HepG2 (cell line): Measurements from ENCODE around the gene AFF2. TPM values are rescaled to one million over a fixed set of nuclear protein-coding genes. Genes with fewer than 3 reads are reported as not detected.

Experiments
- ATAC-seq: fragments of 200-7000 bp; cut with Tn5 transposase; 3 replicates; pipeline ENCODE4 v1.9.1; 2020; ENCODE audit warnings: mild to moderate bottlenecking, moderate library complexity
- BruUV-seq: library from RNA; stranded (reverse); fragments of 400-500 nt; replicated peaks from 2 replicates; lab custom pipeline; 2021; lab: Mats Ljungman, UMichigan
- CTCF ChIA-PET: fragments of 300-600 bp; formaldehyde crosslinking; extraction: SDS; loops from one replicate; lab custom pipeline; 2021; ENCODE audit warnings: low total read pairs, inconsistent platforms, low intra/inter-chr PET ratio; lab: Yijun Ruan, JAX
- POLR2A ChIA-PET: fragments of 350-600 bp; sonication (Branson Sonifier 250); formaldehyde crosslinking; loops from one replicate; lab custom pipeline; 2020; ENCODE audit warnings: antibody characterized with exemption, inconsistent platforms; lab: Yijun Ruan, JAX
- DNase-seq: peaks from one replicate; pipeline ENCODE4 v3.0.0-alpha.2; 2015; ENCODE audit warnings: low spot score
- FAIRE-seq: peaks from 3 replicates; lab custom pipeline; 2011; peaks lifted over from hg19 to GRCh38; lab: Jason Lieb, UNC
- H2AFZ ChIP-seq: one replicate; pipeline ENCODE4 v1.6.1; 2011; ENCODE audit warnings: low read length, inconsistent platforms
- H3K27ac ChIP-seq: fragments of 300-600 bp; 3 replicates; pipeline ENCODE4 v1.8.0; 2011; ENCODE audit warnings: mixed run types, mild to moderate bottlenecking, mixed read lengths, low read length, inconsistent platforms; ENCODE audit not compliant: insufficient read depth; ENCODE audit errors: extremely low read length
- H3K27me3 ChIP-seq, 2 experiments: fragments of 200-600 bp in 1 of 2; 2 replicates in 1 of 2; 3 replicates in 1 of 2; pipeline versions ENCODE4 v1.6.0 to v1.8.0; 2011; ENCODE audit warnings: low read length in 2 of 2, mild to moderate bottlenecking in 2 of 2, moderate library complexity in 2 of 2, inconsistent platforms in 1 of 2; ENCODE audit not compliant: insufficient read depth in 2 of 2, control insufficient read depth in 1 of 2
- H3K36me3 ChIP-seq, 2 experiments: fragments of 200-600 bp in 1 of 2; replicated peaks in 1 of 2; 2 replicates in 1 of 2; 3 replicates in 1 of 2; pipeline versions ENCODE4 v1.5.1 to v1.8.0; 2011; ENCODE audit warnings: low read length in 2 of 2, inconsistent platforms in 1 of 2; ENCODE audit not compliant: insufficient read depth in 2 of 2, control insufficient read depth in 1 of 2
- H3K4me1 ChIP-seq: 2 replicates; pipeline ENCODE4 v1.5.1; 2012; ENCODE audit warnings: low read length, inconsistent platforms; ENCODE audit not compliant: insufficient read depth
- H3K4me2 ChIP-seq: 2 replicates; pipeline ENCODE4 v1.6.0; 2011; ENCODE audit warnings: low read depth, low read length, inconsistent platforms
- H3K4me3 ChIP-seq, 3 experiments: fragments of 200-600 bp in 1 of 3; sonication (generic), shearing (Covaris generic) in 1 of 3; replicated peaks in 1 of 3; 2 replicates each; pipeline ENCODE4 v1.5.1; 2011 to 2016; ENCODE audit warnings: low read length in 3 of 3, inconsistent platforms in 2 of 3, low read depth in 2 of 3, mild to moderate bottlenecking in 2 of 3, control low read depth in 1 of 3, mixed read lengths in 1 of 3; ENCODE audit not compliant: insufficient read depth in 1 of 3
- H3K79me2 ChIP-seq: one replicate; pipeline ENCODE4 v1.6.1; 2011; ENCODE audit warnings: low read length, inconsistent platforms; ENCODE audit not compliant: insufficient read depth
- H3K9ac ChIP-seq: 2 replicates; pipeline ENCODE4 v1.6.0; 2011; ENCODE audit warnings: mild to moderate bottlenecking, low read depth, low read length, inconsistent platforms; ENCODE audit not compliant: insufficient read depth
- H3K9me3 ChIP-seq: 2 replicates; pipeline ENCODE4 v1.5.1; 2012; ENCODE audit warnings: mild to moderate bottlenecking, low read length
- H4K20me1 ChIP-seq: 2 replicates; pipeline ENCODE4 v1.6.0; 2011; ENCODE audit warnings: inconsistent platforms, mild to moderate bottlenecking, low read length, moderate library complexity; ENCODE audit not compliant: insufficient read depth
- ARNT ChIP-seq: fragments of 450-650 bp; IDR thresholded peaks from 2 replicates; pipeline ENCODE4 v1.6.1; 2017
- CCDC6 ChIP-seq: sonication (generic); formaldehyde crosslinking; IDR thresholded peaks from 2 replicates; pipeline ENCODE4 v1.8.1; 2022; ENCODE audit warnings: mild to moderate bottlenecking, missing genetic modification reagents, moderate library complexity
- CTCF ChIP-seq: sonication (generic); formaldehyde crosslinking; IDR thresholded peaks from 2 replicates; pipeline ENCODE4 v1.5.0; 2020; ENCODE audit warnings: mild to moderate bottlenecking, missing genetic modification reagents, moderate library complexity
- GABPA ChIP-seq, 2 experiments: IDR thresholded peaks; 2 replicates each; pipeline ENCODE4 v1.6.1; 2011 to 2016; ENCODE audit warnings: low read depth in 2 of 2, low read length in 1 of 2, missing biosample characterization in 1 of 2, missing genetic modification characterization in 1 of 2
- MLXIP ChIP-seq: sonication (generic); formaldehyde crosslinking; IDR thresholded peaks from 2 replicates; pipeline ENCODE4 v1.9.0; 2021; ENCODE audit warnings: missing genetic modification reagents, borderline replicate concordance
- SAP130 ChIP-seq: IDR thresholded peaks from 2 replicates; pipeline ENCODE4 v1.6.1; 2016; ENCODE audit warnings: low read depth
- SIN3B ChIP-seq: fragments of 150-350 bp; IDR thresholded peaks from 2 replicates; pipeline ENCODE4 v1.6.1; 2014; ENCODE audit warnings: low read length
- TOPORS ChIP-seq: sonication (generic); formaldehyde crosslinking; IDR thresholded peaks from 2 replicates; pipeline ENCODE4 v1.8.0; 2023; ENCODE audit warnings: mild to moderate bottlenecking, missing genetic modification reagents
- YEATS4 ChIP-seq: sonication (generic); formaldehyde crosslinking; IDR thresholded peaks from 2 replicates; pipeline ENCODE4 v1.4.0; 2020; ENCODE audit warnings: missing genetic modification reagents, borderline replicate concordance
- ZBTB39 ChIP-seq: sonication (generic); formaldehyde crosslinking; IDR thresholded peaks from 2 replicates; pipeline ENCODE4 v1.5.0; 2020; ENCODE audit warnings: missing genetic modification reagents
- ZFP1 ChIP-seq: IDR thresholded peaks from 2 replicates; pipeline ENCODE4 v1.6.1; 2016
- ZFP36 ChIP-seq: fragments of 150-350 bp; IDR thresholded peaks from 2 replicates; pipeline ENCODE4 v1.6.1; 2018; ENCODE audit warnings: borderline replicate concordance, low read length, low read depth; ENCODE audit not compliant: partially characterized antibody
- ZGPAT ChIP-seq: IDR thresholded peaks from 2 replicates; pipeline ENCODE4 v1.6.1; 2016; ENCODE audit warnings: mild to moderate bottlenecking
- ZNF121 ChIP-seq: sonication (generic); formaldehyde crosslinking; IDR thresholded peaks from 2 replicates; pipeline ENCODE4 v1.5.0; 2020; ENCODE audit warnings: mild to moderate bottlenecking, missing genetic modification reagents
- ZNF234 ChIP-seq: sonication (generic); formaldehyde crosslinking; conservative IDR thresholded peaks from 2 replicates; pipeline ENCODE4 v1.5.1; 2020; ENCODE audit warnings: mild to moderate bottlenecking, missing genetic modification reagents
- ZNF7 ChIP-seq: IDR thresholded peaks from 2 replicates; pipeline ENCODE4 v1.6.1; 2016; ENCODE audit warnings: missing biosample characterization, missing genetic modification reagents
- WGBS: methylation state at CpG from one replicate; pipeline ENCODE4 v1.1.6; 2017; ENCODE audit warnings: low lambda C conversion rate; 5-methylcytosine and 5-hydroxymethylcytosine counted together
- in situ Hi-C: cut with HindIII; loops from 2 replicates; pipeline ENCODE4 v1.10.0; 2017; ENCODE audit warnings: low pct_unique_long_range_greater_than_20kb; ENCODE audit not compliant: extremely low pct_ligation_motif_present
- intact Hi-C: fragments of 100-400 bp; cut with micrococcal nuclease; formaldehyde crosslinking; loops from one replicate; pipeline ENCODE4 v1.10.0; 2022; ENCODE audit not compliant: unreplicated experiment
- polyA plus RNA-seq, 8 experiments: library from polyadenylated mRNA; depleted of rRNA in 3 of 8; stranded (reverse) in 7 of 8; unstranded in 1 of 8; fragments of >200 nt; fragmentation: Illumina TruSeq in 4 of 8; extraction: Trizol in 4 of 8; gene quantifications; 2 replicates each; pipeline versions ENCODE4 v1.2.1 to v1.2.3, GENCODE V29; 2011 to 2016; ENCODE audit warnings: low read depth in 4 of 8, missing spikeins in 1 of 8, mixed read lengths in 1 of 8; ENCODE audit not compliant: insufficient read depth in 1 of 8
- total RNA-seq, 5 experiments: library from RNA; depleted of rRNA; stranded (reverse); fragments of >200 nt; fragmentation: Illumina TruSeq; extraction: Trizol; gene quantifications; 2 replicates each; pipeline ENCODE4 v1.2.3, GENCODE V29; 2016; ENCODE audit warnings: low read depth in 1 of 5

AFF2 gene
- total and polyA plus RNA-seq, 2 of the 13 experiments (the other 11 are each of a cell fraction or from before 2014, with no cell fraction given), result not detected

GRCh38 chrX:148499638-148500422 lies 587 bp upstream of the AFF2 start:
- TF ChIP-seq ZGPAT (CRISPR knock-in tag), result no peak
- no peak for TF ChIP-seq CCDC6
- TF ChIP-seq TOPORS (CRISPR knock-in tag), result no peak
- no peak for TF ChIP-seq ZNF121 (CRISPR knock-in tag)
- TF ChIP-seq MLXIP (CRISPR knock-in tag), result no peak
- no peak for TF ChIP-seq CTCF (CRISPR knock-in tag)
- TF ChIP-seq SAP130 (CRISPR knock-in tag), result no peak
- TF ChIP-seq ARNT, result no peak
- no peak for TF ChIP-seq ZFP36
- TF ChIP-seq SIN3B, result no peak
- no peak for TF ChIP-seq ZNF7 (CRISPR knock-in tag)
- TF ChIP-seq GABPA (IDR thresholded peaks at IDR 0.05; ENCODE audit: low read depth, low read length), result no peak
- no peak for TF ChIP-seq GABPA (CRISPR knock-in tag; IDR thresholded peaks at IDR 0.05; ENCODE audit: low read depth)
- no peak for TF ChIP-seq ZNF234 (CRISPR knock-in tag)
- no peak for TF ChIP-seq YEATS4 (CRISPR knock-in tag)
- TF ChIP-seq ZFP1 (CRISPR knock-in tag), result no peak
- no peak for TF ChIP-seq ZBTB39 (CRISPR knock-in tag)
- ChIA-PET CTCF (no interaction called here), POLR2A (no interaction called here)
- H2AFZ ChIP-seq, result no peak overlapping the region
- FAIRE-seq, result no peak
- no CpG with 5 or more reads among the region's 35 CpGs for WGBS
- no peak for DNase-seq
- H3K9ac ChIP-seq, result no peak overlapping the region
- no peaks in the 10 kb centered on the region for H3K9me3 ChIP-seq
- no peaks in the 10 kb centered on the region for H4K20me1 ChIP-seq
- H3K27ac ChIP-seq, result no peak overlapping the region
- H3K27me3 ChIP-seq, result peaks cover 0 to 15% of the 10 kb centered on the region in 2 experiments; a peak in 1 of 5 replicates
- in situ Hi-C loops, result no loop called here
- H3K79me2 ChIP-seq, result no peaks in the 10 kb centered on the region
- no TSS peak for BruUV-seq
- no peak overlapping the region for H3K4me2 ChIP-seq
- H3K4me1 ChIP-seq, result no peaks in the 10 kb centered on the region
- no peak overlapping the region for H3K4me3 ChIP-seq
- intact Hi-C loops, result no loop called here
- ATAC-seq, result no peak
- H3K36me3 ChIP-seq, result no peaks in the 10 kb centered on the region
